NCI-H128 (cell line): ENCODE data around the gene GPRC5C.
"Not testable (repeated sequence)": the region's sequence is repeated elsewhere in the genome, so short reads cannot be mapped to it uniquely, and the experiment has no call there.

ENCODE experiments used
- DNase-seq: peaks from one replicate; lab custom pipeline; 2025; ENCODE audit not compliant: unreplicated experiment; lab: John Stamatoyannopoulos, UW

GPRC5C gene

DNA sequence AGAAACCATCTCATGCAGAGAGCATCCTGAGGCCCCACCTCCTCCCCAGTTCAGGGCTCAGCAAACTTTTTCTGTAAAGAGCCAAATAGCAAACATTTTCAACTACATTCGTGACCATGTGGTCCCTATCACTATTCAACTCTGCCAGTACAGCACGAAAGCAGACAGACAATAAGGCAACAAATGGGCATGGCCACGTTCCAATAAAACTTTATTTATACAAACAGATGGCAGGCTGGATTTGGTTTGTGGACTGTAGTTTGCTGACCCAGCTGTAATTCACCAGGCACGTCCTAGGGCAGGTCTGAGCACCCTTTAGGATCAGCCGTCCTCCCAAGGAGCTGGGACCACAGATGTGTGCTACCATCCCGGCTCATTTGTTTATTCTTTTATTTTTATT lies 27.1 kb upstream of the GPRC5C start:
- DNase-seq, result no peak

DNA sequence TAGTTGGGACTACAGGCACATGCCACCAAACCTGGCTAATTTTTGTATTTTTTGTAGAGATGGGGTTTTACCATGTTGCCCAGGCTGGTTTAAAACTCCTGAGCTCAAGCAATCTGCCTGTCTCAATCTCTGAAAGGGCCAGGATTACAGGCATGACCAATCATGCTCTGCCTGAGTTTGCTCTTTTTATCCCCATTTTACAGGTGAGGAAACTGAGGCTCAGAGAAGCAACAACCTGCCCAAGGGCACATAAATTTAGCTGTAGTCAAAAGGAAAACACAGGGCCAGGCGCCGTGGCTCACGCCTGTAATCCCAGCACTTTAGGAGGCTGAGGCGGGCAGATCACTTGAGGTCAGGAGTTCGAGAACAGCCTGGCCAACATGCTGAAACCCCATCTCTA lies 26.6 kb upstream of the GPRC5C start:
- not testable (repeated sequence) for DNase-seq

DNA sequence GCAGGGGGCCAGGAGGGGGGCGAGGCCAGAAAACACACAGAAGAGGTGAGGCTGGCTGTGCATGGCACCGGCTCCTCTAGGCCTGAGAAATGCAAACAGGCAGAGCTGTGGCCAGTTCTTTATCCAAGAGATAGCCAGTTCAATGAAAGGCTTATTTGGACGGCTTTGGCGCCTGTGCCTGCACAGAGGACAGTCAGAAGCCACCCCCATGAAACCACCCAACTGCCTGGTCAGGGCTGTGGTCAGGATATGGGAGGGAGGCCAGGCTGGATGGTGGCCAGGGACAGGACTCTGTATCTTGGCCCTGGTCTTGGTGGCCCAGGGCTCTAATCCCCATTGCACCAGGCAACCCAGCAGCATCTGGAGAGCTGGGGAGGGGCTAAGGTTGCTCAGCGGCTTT lies 24.5 kb upstream of the GPRC5C start:
- no peak for DNase-seq

DNA sequence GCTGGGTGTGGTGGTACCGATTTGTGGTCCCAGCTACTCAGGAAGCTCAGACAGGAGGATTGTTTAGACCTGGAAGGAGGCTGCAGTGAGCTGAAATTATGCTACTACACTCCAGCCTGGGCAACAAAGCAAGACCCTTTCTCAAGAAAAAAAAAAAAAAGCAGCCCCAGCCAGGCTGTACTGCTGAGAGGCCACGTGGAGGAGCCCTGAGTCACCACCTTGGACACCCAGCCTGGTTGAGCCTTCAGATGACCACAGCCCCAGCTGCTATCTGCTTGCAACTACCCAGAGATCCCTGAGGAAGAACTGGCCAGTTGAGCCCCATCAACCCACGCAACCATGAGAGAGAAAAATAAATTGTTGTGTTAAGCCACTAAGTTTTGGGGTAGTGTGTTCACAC lies 23.6 kb upstream of the GPRC5C start:
- no peak for DNase-seq

DNA sequence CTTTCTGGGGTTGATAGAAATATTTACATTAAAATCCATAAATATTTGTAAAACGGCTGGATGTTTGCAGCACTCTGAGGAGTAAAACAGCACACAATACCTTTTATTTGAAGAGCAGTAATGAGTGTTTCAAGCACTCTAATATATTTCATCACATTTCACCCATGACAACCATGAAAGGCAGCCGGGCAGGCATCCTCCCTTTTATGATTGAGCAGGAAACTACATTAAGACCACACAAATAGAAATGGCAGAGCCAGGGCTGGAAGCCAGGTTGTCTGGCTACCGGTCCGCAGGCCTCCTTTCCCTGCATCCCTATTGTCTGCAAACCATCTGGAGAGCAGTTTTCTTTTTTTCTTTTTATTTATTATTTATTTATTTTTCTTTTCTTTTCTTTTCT lies 23.1 kb upstream of the GPRC5C start:
- DNase-seq, result peak; percentile 13

DNA sequence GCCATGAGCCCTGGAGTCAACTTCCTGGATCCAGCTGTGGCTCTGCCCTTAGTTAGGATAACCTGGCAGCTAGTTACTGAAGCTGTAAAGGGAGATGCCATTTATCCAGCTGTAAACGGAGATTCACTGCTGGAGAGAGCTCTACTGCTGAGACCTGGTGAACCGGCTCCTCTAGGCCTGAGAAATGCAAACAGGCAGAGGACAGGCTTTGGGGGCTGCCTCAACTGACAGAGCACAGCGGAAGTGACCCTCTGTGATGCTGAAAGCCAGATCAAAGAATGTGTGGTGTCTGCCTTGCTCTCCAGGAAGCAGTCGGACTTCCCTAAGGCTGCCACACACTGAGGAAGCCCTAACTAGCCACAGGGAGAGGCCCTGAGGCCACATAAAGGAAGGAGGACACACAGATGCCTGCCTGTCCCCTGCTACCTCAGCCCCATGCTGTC lies 21.9 kb upstream of the GPRC5C start:
- DNase-seq, result no peak

DNA sequence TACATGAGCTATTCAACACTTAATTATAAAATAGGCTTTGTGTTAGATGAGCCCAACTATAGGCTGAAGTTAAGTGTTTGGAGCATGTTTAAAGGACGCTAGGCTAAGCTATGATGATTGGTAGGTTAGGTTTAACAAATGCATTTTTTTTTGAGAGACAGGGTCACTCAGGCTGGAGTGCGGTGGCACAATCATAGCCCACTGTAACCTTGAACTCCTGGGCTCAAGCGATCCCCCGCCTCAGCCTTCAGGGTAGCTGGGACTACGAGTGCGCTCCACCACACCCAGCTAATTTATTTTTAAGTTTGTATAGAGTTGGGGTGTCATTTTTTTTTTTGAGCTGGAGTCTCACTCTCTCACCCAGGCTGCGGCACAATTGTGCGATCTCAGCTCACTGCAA lies 19.3 kb upstream of the GPRC5C start:
- no peak for DNase-seq

DNA sequence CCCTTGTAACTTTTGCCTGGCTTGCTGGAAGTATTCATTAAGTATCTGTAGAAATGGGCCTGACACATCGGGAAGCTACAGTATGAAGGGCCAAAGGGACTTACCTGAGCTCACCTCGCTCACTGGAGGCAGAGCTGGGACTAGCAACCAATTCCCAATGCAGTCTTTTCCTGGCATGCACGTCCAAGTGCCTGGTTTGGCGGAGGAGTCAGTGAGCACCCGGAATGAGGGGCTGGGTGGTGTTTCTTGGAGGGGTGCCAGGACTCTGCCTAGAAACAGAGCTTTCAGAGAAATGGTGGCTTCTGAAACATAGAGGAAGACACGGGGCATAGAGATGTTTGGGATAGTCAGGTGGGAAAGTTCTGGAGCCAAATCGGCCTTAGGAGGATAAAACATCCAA lies 18.4 kb upstream of the GPRC5C start:
- no peak for DNase-seq

DNA sequence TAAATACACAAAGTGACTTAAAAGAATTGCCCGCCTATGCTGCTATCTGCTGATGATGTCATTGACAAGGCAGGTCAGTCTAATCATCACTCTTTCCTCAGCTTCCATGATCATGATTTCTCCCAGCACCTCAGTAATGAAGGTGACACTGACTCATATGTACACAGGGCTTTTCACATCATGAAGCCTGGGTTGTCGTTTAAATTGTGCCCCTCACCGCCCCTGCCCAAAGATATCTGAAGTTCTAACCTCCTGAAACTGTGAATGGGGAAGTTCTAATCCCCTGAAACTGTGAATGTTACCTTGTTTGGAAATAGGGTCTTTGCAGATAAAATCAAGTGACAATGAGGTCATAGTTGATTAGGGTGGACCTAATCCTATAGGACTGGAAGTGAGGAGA lies 17.4 kb upstream of the GPRC5C start:
- DNase-seq, result no peak

DNA sequence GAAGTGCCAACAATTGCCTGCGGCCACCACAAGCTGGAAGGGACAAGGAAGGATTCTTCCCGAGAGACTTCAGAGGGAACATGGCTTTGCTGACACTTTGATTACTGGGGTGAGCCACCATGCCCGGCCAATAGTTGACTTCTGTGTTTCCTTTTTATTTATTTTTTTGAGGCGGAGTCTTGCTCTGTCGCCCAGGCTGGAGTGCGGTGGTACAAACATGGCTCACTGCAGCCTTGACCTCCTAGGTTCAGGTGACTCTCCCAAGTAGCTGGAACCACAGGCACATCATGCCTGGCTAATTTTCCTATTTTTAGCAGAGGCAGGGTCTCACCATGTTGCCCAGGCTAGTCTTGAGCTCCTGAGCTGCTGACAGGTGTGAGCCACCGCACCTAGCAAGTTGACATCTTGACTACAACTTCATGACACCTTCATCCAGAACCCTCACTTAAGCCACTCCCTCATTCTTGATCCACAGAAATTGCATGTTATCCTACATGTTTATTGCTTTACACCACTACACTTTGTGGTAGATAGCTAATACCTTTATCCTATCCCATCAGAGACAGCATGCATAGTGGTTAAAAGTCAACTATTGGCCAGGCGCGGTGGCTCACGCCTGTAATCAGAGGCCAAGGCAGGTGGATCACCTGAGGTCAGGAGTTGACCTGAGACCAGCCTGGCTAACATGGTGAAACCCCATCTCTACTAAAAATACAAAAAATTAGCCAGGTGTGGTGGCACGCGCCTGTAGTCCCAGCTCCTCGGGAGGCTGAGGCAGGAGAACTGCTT lies 16.1 kb upstream of the GPRC5C start:
- no peak for DNase-seq

DNA sequence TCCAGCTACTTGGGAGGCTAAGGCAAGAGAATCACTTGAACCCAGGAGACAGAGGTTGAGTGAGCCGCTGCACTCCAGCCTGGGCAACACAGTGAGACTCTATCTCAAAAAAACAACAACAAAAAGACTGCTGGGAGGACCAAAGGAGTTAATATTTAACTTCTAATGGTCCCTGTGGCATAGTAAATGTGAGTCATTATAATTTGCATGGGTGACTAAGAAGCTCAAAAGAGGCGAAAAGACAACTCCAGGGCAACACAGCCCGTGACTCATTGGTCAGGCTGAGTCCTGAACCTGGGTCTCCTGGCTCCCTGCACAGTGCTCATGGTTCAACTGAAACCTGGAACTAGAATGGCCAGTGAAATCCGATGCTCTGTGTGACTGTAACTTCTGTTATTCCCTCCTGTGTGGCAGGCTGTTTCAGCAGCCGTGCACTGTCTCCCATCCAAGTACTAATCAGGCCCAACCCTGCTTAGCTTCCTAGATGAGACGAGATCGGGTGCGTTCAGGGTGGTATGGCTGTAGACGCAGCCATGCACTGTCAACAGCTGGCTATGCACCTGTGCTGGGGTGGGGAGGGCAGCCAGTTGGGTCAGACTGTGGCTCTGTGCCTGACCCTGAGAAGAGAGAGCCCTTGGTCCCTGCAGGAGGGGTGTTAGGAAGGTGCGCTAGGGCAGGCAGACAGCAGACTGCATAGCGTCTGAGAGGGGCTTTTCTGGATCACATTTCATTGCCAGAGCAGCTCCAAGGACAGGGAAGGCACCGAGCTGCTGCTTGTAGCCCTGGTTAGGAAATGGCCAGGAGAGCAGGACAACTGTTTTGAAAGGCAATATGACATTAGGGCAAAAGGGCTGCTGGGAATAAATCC lies 14.5 kb upstream of the GPRC5C start:
- DNase-seq, result no peak

DNA sequence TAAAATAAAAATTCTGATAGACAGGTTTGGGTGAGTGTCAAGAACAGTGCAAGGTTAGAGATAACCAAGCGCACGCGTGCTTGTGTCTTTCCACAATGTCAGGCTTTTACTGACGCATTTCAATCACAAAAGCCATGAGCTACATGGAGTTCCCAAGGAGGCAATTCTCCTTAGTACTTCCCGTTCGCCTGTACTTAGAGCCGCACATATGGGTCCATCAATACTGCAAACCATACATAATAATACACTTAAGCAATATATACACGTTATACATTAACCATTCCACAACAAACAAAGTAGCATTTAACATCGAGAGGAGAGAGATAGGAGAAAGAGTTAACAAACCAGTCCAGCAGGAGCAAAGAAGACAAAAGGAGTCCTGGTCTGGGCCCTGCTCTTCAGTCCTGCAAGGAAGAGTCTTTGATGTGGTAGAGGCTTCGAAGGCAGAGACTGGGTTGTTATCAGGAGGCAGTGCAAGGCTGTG lies 11.9 kb upstream of the GPRC5C start:
- no peak for DNase-seq

DNA sequence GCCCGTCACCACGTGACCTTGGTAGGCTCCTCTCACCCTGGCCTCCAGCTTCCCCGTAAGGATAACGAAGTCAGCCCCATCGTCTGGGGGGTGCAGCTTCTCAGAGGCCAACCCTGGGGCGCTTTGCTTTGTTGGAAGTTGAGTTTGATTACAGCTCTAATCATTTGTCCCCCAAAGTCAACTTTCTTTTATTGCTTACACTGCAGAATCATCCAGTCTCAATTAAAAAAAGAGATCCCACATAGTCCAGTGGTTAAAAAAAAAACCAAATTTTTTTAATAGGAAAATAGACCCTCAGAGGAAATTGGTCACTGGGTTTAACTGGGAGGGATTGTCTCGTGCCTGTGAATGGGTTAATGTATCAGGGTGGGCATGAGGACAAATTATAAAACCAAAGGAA lies 7.8 kb upstream of the GPRC5C start:
- DNase-seq, result no peak

DNA sequence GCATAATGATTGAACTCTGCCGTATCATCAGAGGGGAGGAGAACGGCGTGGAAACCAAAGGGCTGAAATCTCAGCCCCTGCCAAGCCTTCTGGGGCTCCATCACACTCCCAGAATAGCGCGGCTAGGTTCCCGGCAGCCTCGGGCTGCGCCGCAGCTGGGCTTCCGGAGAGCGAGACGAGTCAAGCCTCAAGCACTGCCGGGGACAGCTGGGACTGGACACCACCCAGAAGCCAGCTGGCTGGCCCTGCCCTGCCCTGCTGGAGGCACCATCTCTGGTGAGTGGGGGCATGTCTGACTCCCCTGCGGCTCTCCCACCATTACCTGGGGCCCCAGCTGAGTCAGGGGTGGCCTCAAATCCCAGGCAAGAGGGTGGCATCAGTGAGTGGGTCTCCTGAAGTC lies 7.2 kb upstream of the GPRC5C start:
- no peak for DNase-seq

DNA sequence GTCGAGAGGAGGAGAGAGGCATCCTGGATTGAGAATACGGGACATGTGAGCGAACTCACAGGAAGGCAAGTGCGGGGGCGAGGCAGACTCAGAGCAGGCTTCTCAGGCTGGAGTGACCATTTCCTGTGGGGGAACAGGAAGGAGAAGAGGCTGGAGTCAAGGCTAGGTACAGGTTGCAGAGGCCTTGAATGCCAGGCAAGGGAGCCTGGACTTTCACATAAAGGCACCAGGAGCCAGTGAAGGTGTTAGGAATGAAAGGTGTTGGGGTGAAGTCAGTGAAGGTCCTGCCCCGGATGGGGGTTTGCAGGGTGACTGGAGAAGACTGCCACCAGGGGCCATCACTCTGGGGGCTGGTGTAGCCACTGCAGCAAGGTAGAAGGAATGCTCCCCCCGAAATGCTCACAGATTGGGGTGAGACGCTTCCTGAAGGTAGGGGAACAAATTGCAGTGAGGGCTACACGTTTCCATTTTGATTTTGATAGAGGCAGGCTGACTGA lies 5.3 kb upstream of the GPRC5C start:
- no peak for DNase-seq

DNA sequence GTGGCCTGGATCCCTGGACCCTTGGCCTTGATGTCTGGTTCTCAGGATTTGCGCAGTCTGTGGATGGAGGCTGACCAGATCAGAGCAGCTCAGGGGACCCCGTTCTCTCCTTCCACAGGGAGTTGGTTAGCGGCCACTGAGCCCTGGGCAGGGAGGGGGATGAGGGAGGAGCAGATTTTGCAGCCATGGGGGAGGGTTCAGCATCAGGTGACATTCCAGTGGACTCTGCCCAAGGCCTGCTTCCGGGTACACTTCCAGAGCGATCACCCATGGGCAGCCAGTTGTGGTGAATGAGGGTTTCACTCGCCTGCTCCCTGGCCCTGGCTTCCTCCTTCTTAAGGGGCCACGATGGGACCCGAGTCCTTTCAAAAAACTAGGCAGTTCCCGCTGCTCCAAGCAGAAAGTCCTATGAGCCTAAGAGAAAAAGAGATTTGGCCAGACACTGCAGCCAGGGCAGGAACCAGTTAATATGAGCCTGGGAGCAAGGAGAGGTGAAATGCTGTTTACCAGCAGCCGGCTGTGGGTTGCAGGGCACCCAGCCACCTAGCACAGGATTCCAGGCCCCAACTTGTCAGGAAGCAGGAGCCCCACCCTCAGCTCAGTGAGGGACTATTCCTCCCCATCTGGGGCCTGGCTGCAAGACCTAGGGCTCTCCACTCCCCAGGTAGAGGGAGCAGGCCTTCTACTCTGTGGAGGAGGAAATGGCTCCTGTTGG lies 4.7 kb upstream of the GPRC5C start:
- DNase-seq, result no peak

DNA sequence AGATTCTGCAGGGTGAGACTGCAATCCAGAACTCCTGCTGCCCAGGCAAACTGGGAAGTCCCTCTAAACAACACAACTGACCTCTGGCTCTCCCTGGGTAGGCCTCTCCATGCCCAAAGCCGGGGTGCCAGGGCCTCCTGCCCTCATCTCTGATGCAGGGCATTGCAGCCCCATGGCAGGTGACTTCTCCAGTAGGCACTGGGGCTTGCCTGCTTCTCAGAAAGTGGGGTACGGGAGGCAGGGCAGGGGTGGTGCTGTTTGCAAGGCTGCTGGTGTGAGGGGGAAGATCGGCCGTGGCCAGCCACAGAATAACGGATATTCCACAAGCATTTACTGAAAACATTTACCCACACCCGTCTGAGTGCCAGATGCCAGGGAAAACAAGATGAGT lies 4.1 kb upstream of the GPRC5C start:
- DNase-seq, result no peak

DNA sequence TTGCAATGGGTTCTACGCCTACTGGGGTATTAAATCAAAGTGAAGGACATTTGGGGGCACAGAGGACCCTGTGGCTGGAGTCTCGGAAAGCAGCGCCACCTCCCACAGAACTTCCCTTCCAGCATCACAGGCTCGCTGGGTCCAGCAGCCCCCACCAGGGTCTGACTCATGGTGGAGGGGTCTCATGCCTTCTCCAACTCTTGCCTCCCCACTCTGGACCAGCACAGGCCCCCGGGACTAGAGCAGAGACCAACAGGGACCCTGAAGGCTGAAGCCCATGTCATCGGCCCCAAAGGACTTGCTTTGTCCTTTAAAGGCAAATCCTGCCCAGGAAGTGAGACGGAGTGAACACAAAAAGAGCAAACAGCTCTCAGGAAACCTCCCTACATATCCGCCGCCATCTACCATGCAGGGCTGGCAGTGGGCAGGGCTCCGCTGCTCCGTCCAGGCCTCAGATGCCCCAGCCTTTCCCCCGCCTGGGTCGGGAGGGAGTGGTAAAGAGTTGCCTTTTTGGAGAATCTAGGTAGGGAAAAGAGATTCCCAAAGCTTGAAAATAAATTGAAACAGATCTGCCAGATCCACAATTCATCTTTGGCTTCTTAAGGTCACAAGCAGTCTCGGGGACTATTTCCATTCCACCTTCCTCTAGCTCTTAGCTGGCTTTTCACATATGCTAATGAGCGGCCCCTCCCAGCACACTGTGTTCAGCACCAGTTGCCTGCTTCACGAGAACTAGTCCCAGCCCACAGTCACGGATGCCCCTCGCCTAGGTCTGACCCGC lies 2.1 kb upstream of the GPRC5C start:
- DNase-seq, result no peak

DNA sequence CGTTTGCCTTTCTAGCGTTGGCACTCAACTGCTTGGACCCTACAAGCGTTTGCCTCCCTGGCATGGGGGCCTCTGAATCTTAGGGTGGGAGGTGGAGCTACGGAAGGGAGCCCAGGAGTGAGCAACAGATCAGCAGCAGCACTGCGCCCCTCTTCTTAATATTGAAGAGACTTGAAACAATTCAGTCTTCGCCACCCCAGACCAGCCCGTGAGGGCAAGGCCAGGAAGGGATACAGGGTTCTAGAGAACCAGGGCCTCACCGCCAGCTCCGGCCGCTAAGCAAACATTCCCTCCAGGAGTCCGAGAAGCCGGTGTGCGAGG lies 1.5 kb upstream of the GPRC5C start:
- DNase-seq, result no peak

DNA sequence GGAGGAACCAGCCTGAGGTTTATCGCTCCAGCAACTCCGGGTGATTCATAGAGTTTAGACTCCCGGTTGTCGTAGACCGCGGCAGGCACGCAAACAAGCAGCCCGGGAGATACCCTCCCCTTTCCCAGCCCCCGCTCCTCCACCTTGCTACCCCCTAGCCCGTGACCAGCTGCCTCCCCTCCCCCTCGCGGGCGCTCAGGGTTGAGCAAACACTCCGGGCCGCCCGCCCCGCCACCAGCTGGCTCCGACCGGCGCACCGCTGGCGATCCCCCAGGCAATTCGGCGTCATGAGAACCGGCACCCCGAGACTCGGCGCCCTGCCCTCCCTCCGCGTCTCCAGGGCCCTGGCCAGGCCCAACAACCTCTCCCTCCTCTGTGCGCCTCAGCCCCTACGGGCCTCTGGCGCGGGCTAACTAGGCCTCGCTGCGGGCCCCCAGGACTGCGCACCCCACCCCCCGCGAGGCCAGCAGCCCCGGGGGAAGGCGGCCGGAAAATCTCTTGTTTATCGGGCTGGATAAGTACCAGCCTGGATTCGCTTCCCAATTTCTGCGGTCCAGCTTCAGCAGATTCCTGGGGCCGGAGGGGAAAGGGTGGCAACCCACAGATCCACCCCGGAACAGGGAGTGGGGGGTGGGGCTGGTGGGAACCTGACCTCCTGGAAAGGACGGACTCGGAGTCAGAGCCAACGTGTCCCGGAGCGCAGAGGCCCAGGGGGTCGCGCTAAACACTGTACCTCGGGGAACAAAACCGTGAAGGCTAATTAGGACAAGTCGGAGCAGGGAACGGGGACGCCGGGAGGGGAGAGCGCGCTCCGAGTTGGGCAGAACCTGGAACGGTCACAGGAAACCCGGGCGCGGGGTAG lies 951 bp upstream of the GPRC5C start:
- peak; percentile 37 for DNase-seq
